Keratinocyte (primary cell): ENCODE data around the gene CIBAR2. TPM values are rescaled to one million over a fixed set of nuclear protein-coding genes. Genes with fewer than 3 reads are reported as not detected.

Experiments
- DNase-seq: peaks from one replicate; pipeline ENCODE4 v3.0.0-alpha.2; 2011; ENCODE audit warnings: low read depth, missing footprints, low spot score
- FAIRE-seq: peaks from 2 replicates; lab custom pipeline; 2011; peaks lifted over from hg19 to GRCh38; lab: Jason Lieb, UNC
- H2AFZ ChIP-seq: 2 replicates; pipeline ENCODE4 v1.6.0; 2012; ENCODE audit warnings: low read length, control low read depth, inconsistent platforms; ENCODE audit not compliant: control insufficient read depth
- H3K27ac ChIP-seq: 2 replicates; pipeline ENCODE4 v1.5.1; 2011; ENCODE audit warnings: low read length; ENCODE audit not compliant: control insufficient read depth, insufficient read depth
- H3K27me3 ChIP-seq: 3 replicates; pipeline ENCODE4 v1.6.0; 2011; ENCODE audit warnings: low read length; ENCODE audit not compliant: control insufficient read depth, insufficient read depth; ENCODE audit errors: extremely low read depth
- H3K36me3 ChIP-seq, 2 experiments: 2 replicates in 1 of 2; 3 replicates in 1 of 2; pipeline ENCODE4 v1.5.1; 2011; ENCODE audit warnings: low read length in 2 of 2, mild to moderate bottlenecking in 1 of 2; ENCODE audit not compliant: control insufficient read depth in 2 of 2, insufficient read depth in 2 of 2; ENCODE audit errors: extremely low read depth in 1 of 2
- H3K4me1 ChIP-seq: 3 replicates; pipeline ENCODE4 v1.5.1; 2011; ENCODE audit warnings: low read length; ENCODE audit not compliant: control insufficient read depth, insufficient read depth; ENCODE audit errors: extremely low read depth
- H3K4me2 ChIP-seq: 3 replicates; pipeline ENCODE4 v1.6.0; 2011; ENCODE audit warnings: low read depth, low read length; ENCODE audit not compliant: control insufficient read depth, insufficient read depth; ENCODE audit errors: extremely low read depth
- H3K4me3 ChIP-seq, 3 experiments: fragments of 200-600 bp in 1 of 3; sonication (generic) in 1 of 3; 2 replicates in 2 of 3; 3 replicates in 1 of 3; pipeline ENCODE4 v1.5.1; 2011 to 2016; ENCODE audit warnings: low read length in 3 of 3, mild to moderate bottlenecking in 3 of 3, control low read depth in 2 of 3, inconsistent platforms in 1 of 3, low read depth in 1 of 3, mixed read lengths in 1 of 3, mixed run types in 1 of 3, moderate library complexity in 1 of 3; ENCODE audit not compliant: control insufficient read depth in 2 of 3, insufficient read depth in 2 of 3; ENCODE audit errors: extremely low read depth in 1 of 3
- H3K79me2 ChIP-seq: 2 replicates; pipeline ENCODE4 v1.6.0; 2012; ENCODE audit warnings: low read length; ENCODE audit not compliant: control insufficient read depth, insufficient read depth
- H3K9ac ChIP-seq: 3 replicates; pipeline ENCODE4 v1.6.0; 2011; ENCODE audit warnings: low read length; ENCODE audit not compliant: control insufficient read depth, insufficient read depth; ENCODE audit errors: extremely low read depth
- H3K9me1 ChIP-seq: 3 replicates; pipeline ENCODE4 v1.6.0; 2011; ENCODE audit warnings: low read length; ENCODE audit not compliant: control insufficient read depth, insufficient read depth; ENCODE audit errors: extremely low read depth
- H3K9me3 ChIP-seq: 2 replicates; pipeline ENCODE4 v1.5.1; 2012; ENCODE audit warnings: low read depth, low read length; ENCODE audit not compliant: control insufficient read depth
- H4K20me1 ChIP-seq: 3 replicates; pipeline ENCODE4 v1.6.0; 2011; ENCODE audit warnings: low read length; ENCODE audit not compliant: control insufficient read depth, insufficient read depth; ENCODE audit errors: extremely low read depth
- CTCF ChIP-seq, 3 experiments: IDR thresholded peaks in 1 of 3; conservative IDR thresholded peaks in 1 of 3; optimal IDR thresholded peaks in 1 of 3; 2 replicates in 2 of 3; 3 replicates in 1 of 3; pipeline versions ENCODE3 to v1.5.1; 2011; ENCODE audit warnings: low read length in 3 of 3, mild to moderate bottlenecking in 3 of 3, moderate library complexity in 2 of 3, control low read depth in 1 of 3, inconsistent platforms in 1 of 3; ENCODE audit not compliant: insufficient read depth in 2 of 3; ENCODE audit errors: extremely low read depth in 1 of 3
- EZH2 ChIP-seq: IDR thresholded peaks from one replicate; pipeline ENCODE4 v1.6.1; 2012; ENCODE audit warnings: inconsistent platforms, mild to moderate bottlenecking, low read length, moderate library complexity
- dilution Hi-C: fragments of 300-500 bp; cut with MboI; formaldehyde crosslinking; loops from one replicate; pipeline ENCODE4 v1.7.0; 2020; ENCODE audit warnings: low sequenced_read_pairs; ENCODE audit not compliant: extremely low pct_ligation_motif_present
- polyA plus RNA-seq, 5 experiments: library from polyadenylated mRNA; depleted of rRNA in 3 of 5; stranded (reverse) in 3 of 5; stranded (forward) in 1 of 5; unstranded in 1 of 5; fragments of >200 nt; gene quantifications; 1 replicate in 1 of 5; 2 replicates in 3 of 5; 3 replicates in 1 of 5; pipeline versions ENCODE4 v1.2.1 to v1.2.3, GENCODE V29; 2011 to 2012; ENCODE audit warnings: missing spikeins in 2 of 5, low read depth in 1 of 5, low replicate concordance in 1 of 5

CIBAR2 gene
- polyA plus RNA-seq, 1 donor (not counting 4 experiments of a cell fraction or from before 2014, with no cell fraction given) = not detected

GRCh38 chr16:85078226-85078625 lies 34.0 kb downstream of the CIBAR2 start:
- no peaks in the 10 kb centered on the region for H3K9me1 ChIP-seq
- H3K27me3 ChIP-seq = peaks cover 13% of the 10 kb centered on the region
- DNase-seq = no peak
- H3K9ac ChIP-seq = no peak overlapping the region
- H3K9me3 ChIP-seq = no peaks in the 10 kb centered on the region
- no peak overlapping the region for H3K4me2 ChIP-seq
- no peak overlapping the region for H3K4me3 ChIP-seq
- no peak for FAIRE-seq
- H3K27ac ChIP-seq = no peak overlapping the region
- dilution Hi-C loops = no loop called here
- H3K36me3 ChIP-seq = no peaks in the 10 kb centered on the region
- H3K79me2 ChIP-seq = no peaks in the 10 kb centered on the region
- no peaks in the 10 kb centered on the region for H3K4me1 ChIP-seq
- no peaks in the 10 kb centered on the region for H4K20me1 ChIP-seq
- TF ChIP-seq CTCF (optimal IDR thresholded peaks at IDR 0.05 in 1 of 3, IDR thresholded peaks at IDR 0.05 in 1 of 3, conservative IDR thresholded peaks at IDR 0.05 in 1 of 3; ENCODE audit: extremely low read depth in 1 of 3, insufficient read depth in 2 of 3, low read length in 3 of 3) (no peak), EZH2 (no peak)
- no peak overlapping the region for H2AFZ ChIP-seq

- no peaks in the 10 kb centered on the region for H3K36me3 ChIP-seq
- H3K9ac ChIP-seq = no peak overlapping the region
- dilution Hi-C loops = no loop called here
- no peak overlapping the region for H2AFZ ChIP-seq
- no peak for DNase-seq
- no peak for TF ChIP-seq CTCF (optimal IDR thresholded peaks at IDR 0.05 in 1 of 3, IDR thresholded peaks at IDR 0.05 in 1 of 3, conservative IDR thresholded peaks at IDR 0.05 in 1 of 3; ENCODE audit: extremely low read depth in 1 of 3, insufficient read depth in 2 of 3, low read length in 3 of 3)
- TF ChIP-seq EZH2 = no peak
- no peaks in the 10 kb centered on the region for H3K9me1 ChIP-seq
- no peak overlapping the region for H3K4me2 ChIP-seq
- H3K27me3 ChIP-seq = peaks cover 7% of the 10 kb centered on the region
- no peak for FAIRE-seq
- no peaks in the 10 kb centered on the region for H3K79me2 ChIP-seq
- no peak overlapping the region for H3K4me3 ChIP-seq
- no peaks in the 10 kb centered on the region for H4K20me1 ChIP-seq
- H3K9me3 ChIP-seq = no peaks in the 10 kb centered on the region
- H3K27ac ChIP-seq = no peak overlapping the region
- H3K4me1 ChIP-seq = peaks cover 3% of the 10 kb centered on the region
Observed at GRCh38 chr16:85077576-85078125, 34.6 kb downstream of the CIBAR2 start.
